SU-DHL-6 (cell line): Measurements from ENCODE around the gene PRR14L.
A peak's percentile ranks its signal among the peaks of the same experiment; 100 is the strongest.
"Not testable (repeated sequence)": the region's sequence is repeated elsewhere in the genome, so short reads cannot be mapped to it uniquely, and the experiment has no call there.

Source experiments
- H2AFZ ChIP-seq: fragments of 200-600 bp; sonication (generic); 2 replicates; pipeline ENCODE4 v1.6.1; 2014; ENCODE audit warnings: low read depth, mild to moderate bottlenecking, moderate library complexity, mixed read lengths, antibody characterized with exemption, low read length; ENCODE audit not compliant: severe bottlenecking
- H3F3A ChIP-seq: fragments of 200-600 bp; shearing (Covaris generic); 2 replicates; pipeline ENCODE4 v1.6.0; 2016; ENCODE audit warnings: antibody characterized with exemption, mild to moderate bottlenecking; ENCODE audit not compliant: insufficient read depth
- H3K27ac ChIP-seq: fragments of 200-600 bp; sonication (generic); 2 replicates; pipeline ENCODE4 v1.5.1; 2016; ENCODE audit warnings: low read depth, mild to moderate bottlenecking, low read length, moderate library complexity, mixed read lengths
- H3K27me3 ChIP-seq: fragments of 200-600 bp; sonication (generic), shearing (Covaris generic); 2 replicates; pipeline ENCODE4 v1.6.0; 2014; ENCODE audit warnings: mild to moderate bottlenecking, low read length
- H3K36me3 ChIP-seq: fragments of 200-600 bp; sonication (generic); 2 replicates; pipeline ENCODE4 v1.6.1; 2014; ENCODE audit warnings: mild to moderate bottlenecking, low read length, mixed read lengths
- H3K4me2 ChIP-seq: fragments of 300-600, 200-600 bp; shearing (Covaris generic), sonication (generic); 2 replicates; pipeline ENCODE4 v1.6.0; 2014; ENCODE audit warnings: low read length, low read depth, mild to moderate bottlenecking; ENCODE audit not compliant: poor library complexity, severe bottlenecking
- H3K4me3 ChIP-seq: fragments of 200-600 bp; sonication (generic); 2 replicates; pipeline ENCODE4 v1.5.1; 2014; ENCODE audit warnings: antibody characterized with exemption, low read length, mild to moderate bottlenecking, mixed read lengths; ENCODE audit not compliant: insufficient read depth, poor library complexity, severe bottlenecking
- H3K79me2 ChIP-seq: fragments of 200-600 bp; sonication (generic); 2 replicates; pipeline ENCODE4 v1.6.1; 2014; ENCODE audit warnings: mild to moderate bottlenecking, low read length, moderate library complexity; ENCODE audit not compliant: insufficient read depth
- H3K9ac ChIP-seq: fragments of 200-600 bp; sonication (generic); 2 replicates; pipeline ENCODE4 v1.7.0; 2014; ENCODE audit warnings: mild to moderate bottlenecking, low read length
- H3K9me2 ChIP-seq: fragments of 200-600 bp; sonication (generic); replicated peaks from 2 replicates; pipeline ENCODE4 v1.6.1; 2014; ENCODE audit warnings: low read length; ENCODE audit not compliant: insufficient read depth
- H3K9me3 ChIP-seq: fragments of 200-600 bp; sonication (generic); 2 replicates; pipeline ENCODE4 v1.6.1; 2014; ENCODE audit warnings: low read length, mixed read lengths; ENCODE audit not compliant: insufficient read depth
- H4K20me1 ChIP-seq: fragments of 200-600 bp; sonication (generic); 2 replicates; pipeline ENCODE4 v1.6.1; 2014; ENCODE audit warnings: low read depth, mild to moderate bottlenecking, antibody characterized with exemption, low read length, moderate library complexity, mixed read lengths
- CTCF ChIP-seq: fragments of 200-600 bp; sonication (generic); IDR thresholded peaks from one replicate; pipeline ENCODE4 v1.5.1; 2017; ENCODE audit warnings: antibody characterized with exemption, mild to moderate bottlenecking, low read length, moderate library complexity; ENCODE audit not compliant: insufficient read depth, poor library complexity, severe bottlenecking
- EZH2phosphoT487 ChIP-seq: fragments of 200-600 bp; sonication (generic), shearing (Covaris generic); conservative IDR thresholded peaks from 2 replicates; pipeline ENCODE4 v1.6.1; 2018; ENCODE audit warnings: mild to moderate bottlenecking, antibody characterized with exemption, low read length, moderate library complexity, mixed read lengths

PRR14L gene

DNA sequence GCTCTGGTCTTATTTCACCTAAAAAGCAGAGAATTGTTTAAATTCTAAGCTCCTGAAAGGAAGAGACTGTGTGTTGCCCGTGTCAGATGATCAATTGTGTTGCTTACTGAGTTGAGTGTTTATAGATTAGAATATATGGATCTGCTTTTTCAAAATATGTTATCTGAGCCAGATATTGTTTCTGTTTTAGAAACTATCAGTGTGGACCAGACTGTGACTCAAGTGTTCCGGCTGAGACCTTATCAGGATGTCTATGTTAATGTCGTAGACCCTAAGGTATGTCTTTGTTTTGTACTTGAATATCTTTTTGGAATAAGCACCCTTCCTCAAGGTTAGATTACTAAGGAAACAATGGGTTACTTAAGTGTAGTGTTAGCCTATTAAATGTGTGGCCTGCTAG is 14.9 kb upstream of the PRR14L start:
- no peak overlapping the region for H3K4me2 ChIP-seq
- no peaks in the 10 kb centered on the region; the same call in 1 of the 2 replicates for H3K79me2 ChIP-seq

GRCh38 chr22:31758860-31759259 is 8.9 kb upstream of the PRR14L start:
- H3K27ac ChIP-seq, H4K20me1 ChIP-seq, H3K4me3 ChIP-seq, H3K9me3 ChIP-seq, H3K27me3 ChIP-seq, H3K4me2 ChIP-seq, H3K9me2 ChIP-seq, H2AFZ ChIP-seq, H3K9ac ChIP-seq, H3F3A ChIP-seq, H3K36me3 ChIP-seq: not testable (repeated sequence)
- H3K79me2 ChIP-seq: peaks cover 29% of the 10 kb centered on the region

More for the DNA sequence above, 14.9 kb upstream of the PRR14L start:
- H3K27me3 ChIP-seq: no peaks in the 10 kb centered on the region
- no peak overlapping the region for H3K9ac ChIP-seq
- H3K27ac ChIP-seq: no peak overlapping the region
- no peaks in the 10 kb centered on the region for H4K20me1 ChIP-seq
- no peak for TF ChIP-seq CTCF
- H3K36me3 ChIP-seq: peaks cover 30% of the 10 kb centered on the region; the same call in 1 of the 2 replicates
- no peak overlapping the region for H3K4me3 ChIP-seq
- no peak overlapping the region for H2AFZ ChIP-seq
- no peaks in the 10 kb centered on the region for H3F3A ChIP-seq
- no peaks in the 10 kb centered on the region for H3K9me3 ChIP-seq
- no peaks in the 10 kb centered on the region for H3K9me2 ChIP-seq

GRCh38 chr22:31757265-31757664 is 7.3 kb upstream of the PRR14L start:
- Histone ChIP-seq H3K4me3 (no peak overlapping the region), H3K9me3 (no peaks in the 10 kb centered on the region), H3K79me2 (peaks cover 29% of the 10 kb centered on the region), H3K9me2 (no peaks in the 10 kb centered on the region), H2AFZ (no peak overlapping the region), H3K9ac (no peak overlapping the region), H3K36me3 (peaks cover 4% of the 10 kb centered on the region; the same call in 1 of the 2 replicates), H4K20me1 (no peaks in the 10 kb centered on the region), H3K27me3 (no peaks in the 10 kb centered on the region), H3K27ac (no peak overlapping the region), H3F3A (peaks cover 17% of the 10 kb centered on the region), H3K4me2 (no peak overlapping the region)
- TF ChIP-seq EZH2phosphoT487 (no peak), CTCF (no peak)

DNA sequence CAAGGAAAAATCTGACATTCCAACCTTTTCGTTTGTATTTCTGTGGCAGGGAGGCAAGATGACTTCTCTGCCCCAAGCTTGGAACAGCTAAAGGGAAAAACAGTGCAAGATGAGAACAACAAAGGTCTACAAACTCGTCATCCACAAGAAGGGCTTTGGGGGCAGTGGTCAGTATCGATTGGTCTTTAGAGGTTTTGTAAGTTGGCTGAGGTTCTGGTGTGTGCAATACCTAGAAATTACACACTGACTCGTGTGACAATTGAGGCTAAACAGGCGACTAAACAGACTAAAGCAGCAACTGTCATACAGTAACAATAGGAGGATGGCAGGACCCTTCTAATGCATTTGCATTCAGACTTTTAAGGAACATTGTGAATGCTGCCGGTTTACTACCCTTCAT is 4.9 kb upstream of the PRR14L start:
- H3K27me3 ChIP-seq: no peaks in the 10 kb centered on the region
- no peaks in the 10 kb centered on the region for H3K9me2 ChIP-seq
- H3K36me3 ChIP-seq: no peaks in the 10 kb centered on the region
- H3K27ac ChIP-seq: peak overlapping the region; percentile 71
- H2AFZ ChIP-seq: peak overlapping the region; percentile 57
- peak overlapping the region; percentile 94 for H3K4me2 ChIP-seq
- peak overlapping the region; percentile 98 for H3K4me3 ChIP-seq
- TF ChIP-seq EZH2phosphoT487: no peak
- TF ChIP-seq CTCF: no peak
- peak overlapping the region; percentile 95 for H3K9ac ChIP-seq
- peaks cover 21% of the 10 kb centered on the region for H3F3A ChIP-seq
- no peaks in the 10 kb centered on the region for H3K9me3 ChIP-seq
- no peaks in the 10 kb centered on the region for H4K20me1 ChIP-seq
- peaks cover 29% of the 10 kb centered on the region for H3K79me2 ChIP-seq
